Activated CD8-positive, alpha-beta memory T cell treated with anti-CD3 and anti-CD28 coated beads, Interleukin-2, amount 10 ng/mL, durations not matched to agents 7 days and 5 days (primary cell): ENCODE measurements around the gene TFF1. TPM values are rescaled to one million over a fixed set of nuclear protein-coding genes. Genes with fewer than 3 reads are reported as not detected.

ENCODE experiments used
- ATAC-seq: fragments of 150-1000 bp; cut with Tn5 transposase; one replicate; pipeline ENCODE4 v1.10.0; 2021; ENCODE audit warnings: moderate library complexity
- CTCF ChIA-PET: fragments of 350-600 bp; sonication (Branson Sonifier 250); formaldehyde crosslinking; loops from one replicate; lab custom pipeline; 2021; ENCODE audit warnings: antibody characterized with exemption; lab: Charles Lee
- DNase-seq: peaks from one replicate; pipeline ENCODE4 v3.0.0-alpha.2; 2020
- H3K27ac Mint-ChIP-seq: one replicate; pipeline ENCODE4 v1.8.0; 2021; ENCODE audit warnings: mild to moderate bottlenecking, mixed read lengths
- H3K27me3 Mint-ChIP-seq: one replicate; pipeline ENCODE4 v1.8.0; 2021; ENCODE audit warnings: mixed read lengths
- H3K36me3 Mint-ChIP-seq: one replicate; pipeline ENCODE4 v1.8.0; 2021; ENCODE audit warnings: mild to moderate bottlenecking, mixed read lengths
- H3K4me1 Mint-ChIP-seq: one replicate; pipeline ENCODE4 v1.8.0; 2021; ENCODE audit warnings: mixed read lengths
- H3K4me3 Mint-ChIP-seq: one replicate; pipeline ENCODE4 v1.8.0; 2021; ENCODE audit warnings: mild to moderate bottlenecking, moderate library complexity, mixed read lengths
- H3K9me3 Mint-ChIP-seq: one replicate; pipeline ENCODE4 v1.8.0; 2022; ENCODE audit warnings: low read depth, mixed read lengths
- total RNA-seq, 2 experiments: library from RNA; stranded (reverse); gene quantifications; one replicate each; pipeline ENCODE4 v1.2.3, GENCODE V29; 2021

Gene TFF1
- total RNA-seq, 2 experiments from 2014 or later, result not detected

DNA sequence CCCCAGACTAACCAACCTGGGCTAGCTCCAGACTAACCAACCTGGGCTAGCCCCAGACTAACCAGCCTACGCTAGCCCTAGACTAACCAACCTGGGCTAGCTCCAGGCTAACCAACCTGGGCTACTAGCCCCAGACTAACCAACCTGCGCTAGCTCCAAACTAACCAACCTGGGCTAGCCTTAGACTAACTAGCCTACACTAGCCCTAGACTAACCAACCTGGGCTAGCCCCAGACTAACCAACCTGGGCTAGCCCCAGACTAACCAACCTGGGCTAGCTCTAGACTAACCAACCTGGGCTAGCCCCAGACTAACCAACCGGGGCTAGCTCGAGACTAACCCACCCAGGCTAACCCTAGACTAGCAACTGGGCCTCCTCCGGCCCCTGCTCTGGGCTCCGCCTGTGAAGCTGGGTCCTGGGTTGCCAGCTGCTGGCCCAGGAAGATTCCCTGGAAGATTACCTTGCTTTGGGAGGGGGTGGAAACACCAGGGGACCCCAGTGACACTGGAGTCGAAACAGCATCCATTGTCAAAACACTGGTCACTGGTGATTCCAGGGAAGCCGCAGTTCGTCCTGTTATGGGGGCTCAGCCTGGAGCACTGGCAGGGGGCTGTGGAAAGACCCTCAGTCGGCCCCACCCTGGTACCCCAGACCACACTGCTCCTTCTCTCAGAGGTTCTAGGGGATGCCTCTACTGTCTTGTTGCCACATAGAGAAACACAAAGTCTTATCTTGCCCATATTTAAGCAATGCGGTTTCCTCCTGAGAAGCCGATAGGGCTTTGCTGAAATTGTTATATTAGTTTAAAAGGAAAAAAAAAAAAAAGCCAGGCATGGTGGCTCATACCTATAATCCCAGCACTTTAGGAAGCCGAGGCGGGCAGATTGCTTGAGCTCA, 16.7 kb downstream of the TFF1 start:
- no peaks in the 10 kb centered on the region for H3K4me1 Mint-ChIP-seq
- H3K36me3 Mint-ChIP-seq, result no peaks in the 10 kb centered on the region
- ATAC-seq, result no peak
- CTCF ChIA-PET, result interaction anchor here (1.0 to 1.1 kb wide), 2 partner anchors 12 to 43 kb away, joined by 3 read pairs; no protein-coding TSS in a partner anchor
- no peaks in the 10 kb centered on the region for H3K27me3 Mint-ChIP-seq
- no peak overlapping the region for H3K4me3 Mint-ChIP-seq
- peaks cover 2% of the 10 kb centered on the region for H3K9me3 Mint-ChIP-seq
- no peak overlapping the region for H3K27ac Mint-ChIP-seq
- no peak for DNase-seq

GRCh38 chr21:42348762-42349161, 17.6 kb downstream of the TFF1 start:
- ATAC-seq (no peak), DNase-seq (no peak)
- no peaks in the 10 kb centered on the region for H3K27me3 Mint-ChIP-seq
- CTCF ChIA-PET, result interaction anchor here (1.0 to 1.1 kb wide), 2 partner anchors 11 to 44 kb away, joined by 3 read pairs; no protein-coding TSS in a partner anchor
- H3K27ac Mint-ChIP-seq, result no peak overlapping the region
- no peaks in the 10 kb centered on the region for H3K36me3 Mint-ChIP-seq
- H3K4me1 Mint-ChIP-seq, result no peaks in the 10 kb centered on the region
- no peaks in the 10 kb centered on the region for H3K9me3 Mint-ChIP-seq
- no peak overlapping the region for H3K4me3 Mint-ChIP-seq

- H3K36me3 Mint-ChIP-seq, result no peaks in the 10 kb centered on the region
- no peaks in the 10 kb centered on the region for H3K4me1 Mint-ChIP-seq
- CTCF ChIA-PET, result interaction anchor here (2.5 kb wide), 1 partner anchor 10 kb away, joined by 7 read pairs; no protein-coding TSS in a partner anchor
- DNase-seq (no peak), ATAC-seq (no peak)
- H3K9me3 Mint-ChIP-seq, result no peaks in the 10 kb centered on the region
- H3K27me3 Mint-ChIP-seq, result no peaks in the 10 kb centered on the region
- no peak overlapping the region for H3K27ac Mint-ChIP-seq
- no peak overlapping the region for H3K4me3 Mint-ChIP-seq
Observed at GRCh38 chr21:42347601-42348327, 18.6 kb downstream of the TFF1 start.

- Mint-ChIP-seq H3K4me3 (no peak overlapping the region), H3K9me3 (no peaks in the 10 kb centered on the region), H3K27me3 (no peaks in the 10 kb centered on the region), H3K27ac (no peak overlapping the region), H3K4me1 (no peaks in the 10 kb centered on the region), H3K36me3 (no peaks in the 10 kb centered on the region)
- CTCF ChIA-PET, result interaction anchor here (2.5 kb wide), 1 partner anchor 9 kb away, joined by 7 read pairs; no protein-coding TSS in a partner anchor
- DNase-seq (peak; percentile 25), ATAC-seq (no peak)
Observed at GRCh38 chr21:42346866-42347600, 19.3 kb downstream of the TFF1 start.

DNA sequence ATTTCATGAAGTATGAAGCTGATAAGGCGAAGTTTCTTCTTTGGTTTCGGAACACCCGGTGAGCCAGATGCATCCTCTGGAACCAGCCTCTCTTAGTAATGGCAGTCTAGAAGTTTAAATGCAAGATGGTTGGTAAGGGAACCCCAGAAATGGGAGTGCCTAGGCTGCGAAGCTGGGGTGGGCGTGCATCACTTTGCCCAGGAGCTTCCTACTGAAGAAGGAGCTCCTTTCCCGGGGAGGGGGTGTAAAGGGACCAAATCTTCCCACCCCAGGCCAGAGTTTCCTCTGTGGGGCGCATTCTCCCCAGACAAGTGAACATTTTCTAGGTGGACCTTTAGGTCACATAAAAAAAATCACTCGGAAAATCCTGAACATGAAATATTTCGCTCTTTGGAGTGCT, 19.9 kb downstream of the TFF1 start:
- Mint-ChIP-seq H3K27me3 (no peaks in the 10 kb centered on the region), H3K36me3 (no peaks in the 10 kb centered on the region), H3K27ac (no peak overlapping the region), H3K4me1 (no peaks in the 10 kb centered on the region), H3K9me3 (no peaks in the 10 kb centered on the region), H3K4me3 (no peak overlapping the region)
- ATAC-seq (no peak), DNase-seq (peak; percentile 32)
- CTCF ChIA-PET, result interaction anchor here (2.5 kb wide), 1 partner anchor 8 kb away, joined by 7 read pairs; no protein-coding TSS in a partner anchor

DNA sequence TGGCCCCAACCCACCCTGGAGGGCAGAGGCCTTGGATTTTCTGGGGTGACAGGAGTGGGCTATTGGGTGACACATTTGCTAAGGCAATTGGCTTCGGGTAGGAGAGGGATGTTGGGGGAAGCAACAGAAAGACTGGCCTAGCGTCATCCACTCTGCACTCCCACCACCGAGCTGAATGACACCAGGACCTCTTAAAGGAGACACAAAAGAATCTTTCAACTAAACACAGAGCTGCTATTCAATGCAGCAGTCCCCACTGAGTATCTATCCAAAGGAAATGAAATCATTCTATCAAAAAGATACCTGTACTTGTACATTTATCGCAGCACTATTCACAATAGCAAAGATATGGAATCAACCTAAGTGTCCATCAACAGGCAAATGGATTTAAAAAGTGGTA, 21.7 kb downstream of the TFF1 start:
- Mint-ChIP-seq H3K27me3 (no peaks in the 10 kb centered on the region), H3K27ac (no peak overlapping the region), H3K36me3 (no peaks in the 10 kb centered on the region), H3K4me1 (peaks cover 6% of the 10 kb centered on the region), H3K9me3 (no peaks in the 10 kb centered on the region), H3K4me3 (no peak overlapping the region)
- no peak for DNase-seq
- CTCF ChIA-PET, result no interaction called here
- ATAC-seq, result no peak

GRCh38 chr21:42343963-42344510, 22.3 kb downstream of the TFF1 start:
- DNase-seq (peak; percentile 11), ATAC-seq (no peak)
- Mint-ChIP-seq H3K4me3 (no peak overlapping the region), H3K27ac (no peak overlapping the region), H3K4me1 (peaks cover 12% of the 10 kb centered on the region), H3K9me3 (no peaks in the 10 kb centered on the region), H3K36me3 (no peaks in the 10 kb centered on the region), H3K27me3 (no peaks in the 10 kb centered on the region)
- CTCF ChIA-PET, result no interaction called here

GRCh38 chr21:42343556-42343955, 22.8 kb downstream of the TFF1 start:
- H3K4me1 Mint-ChIP-seq, result peaks cover 16% of the 10 kb centered on the region
- H3K4me3 Mint-ChIP-seq, result no peak overlapping the region
- H3K27me3 Mint-ChIP-seq, result no peaks in the 10 kb centered on the region
- CTCF ChIA-PET, result no interaction called here
- DNase-seq (no peak), ATAC-seq (no peak)
- H3K36me3 Mint-ChIP-seq, result no peaks in the 10 kb centered on the region
- no peak overlapping the region for H3K27ac Mint-ChIP-seq
- no peaks in the 10 kb centered on the region for H3K9me3 Mint-ChIP-seq

GRCh38 chr21:42343101-42343500, 23.2 kb downstream of the TFF1 start:
- no peaks in the 10 kb centered on the region for H3K36me3 Mint-ChIP-seq
- H3K27ac Mint-ChIP-seq, result no peak overlapping the region
- no peaks in the 10 kb centered on the region for H3K27me3 Mint-ChIP-seq
- peaks cover 21% of the 10 kb centered on the region for H3K4me1 Mint-ChIP-seq
- CTCF ChIA-PET, result interaction anchor here (0.7 to 1.0 kb wide), 2 partner anchors 61 to 197 kb away, joined by 3 to 6 read pairs; partner anchors contain the start of gene UBASH3A
- no peak overlapping the region for H3K4me3 Mint-ChIP-seq
- DNase-seq (no peak), ATAC-seq (no peak)
- no peaks in the 10 kb centered on the region for H3K9me3 Mint-ChIP-seq

DNA sequence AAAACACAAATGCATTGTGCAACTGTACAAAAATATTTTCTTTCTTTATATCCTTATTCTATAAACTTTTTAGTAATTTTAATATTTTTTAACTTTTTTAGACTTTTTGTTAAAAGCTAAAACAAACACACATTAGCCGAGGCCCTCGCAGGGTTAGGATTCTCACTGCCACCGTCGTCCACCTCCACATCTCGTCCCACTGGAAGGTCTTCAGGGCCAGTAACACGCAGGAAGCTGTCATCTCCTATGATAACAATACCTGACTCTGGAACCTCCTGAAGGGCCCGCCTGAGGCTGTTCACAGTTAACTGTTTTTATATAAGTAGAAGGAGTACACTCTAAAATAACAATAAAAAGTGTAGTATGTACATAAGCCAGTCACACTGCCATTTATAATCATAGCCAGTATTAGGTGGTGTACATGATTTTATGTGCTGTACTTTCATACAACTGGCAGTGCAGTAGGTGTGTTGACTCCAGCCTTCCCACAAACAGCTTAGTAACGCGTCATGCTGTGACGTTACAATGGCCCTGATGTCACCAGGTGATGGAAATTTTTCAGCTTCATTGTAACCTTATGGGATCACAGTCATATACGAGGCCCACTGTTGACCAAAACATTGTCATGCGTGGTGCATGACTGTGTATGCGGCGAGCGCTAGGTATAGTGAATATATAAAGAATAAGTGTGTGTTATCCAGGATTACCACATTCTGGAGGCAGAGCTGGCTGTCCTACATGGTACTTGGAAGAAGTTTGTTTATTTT, 24.4 kb downstream of the TFF1 start:
- DNase-seq (no peak), ATAC-seq (no peak)
- H3K36me3 Mint-ChIP-seq, result no peaks in the 10 kb centered on the region
- peaks cover 4% of the 10 kb centered on the region for H3K27me3 Mint-ChIP-seq
- no peak overlapping the region for H3K27ac Mint-ChIP-seq
- CTCF ChIA-PET, result interaction anchor here (0.7 to 1.0 kb wide), 3 partner anchors 39 to 196 kb away, joined by 3 to 6 read pairs (median 3); partner anchors contain the start of gene UBASH3A
- H3K4me3 Mint-ChIP-seq, result no peak overlapping the region
- no peaks in the 10 kb centered on the region for H3K9me3 Mint-ChIP-seq
- peaks cover 27% of the 10 kb centered on the region for H3K4me1 Mint-ChIP-seq

GRCh38 chr21:42340187-42341050, 25.9 kb downstream of the TFF1 start:
- Mint-ChIP-seq H3K27ac (no peak overlapping the region), H3K9me3 (no peaks in the 10 kb centered on the region), H3K36me3 (no peaks in the 10 kb centered on the region), H3K4me3 (no peak overlapping the region), H3K27me3 (peaks cover 13% of the 10 kb centered on the region), H3K4me1 (peaks cover 27% of the 10 kb centered on the region)
- no peak for ATAC-seq
- peak; percentile 37 for DNase-seq
- CTCF ChIA-PET, result no interaction called here
